Uterus (tissue), 2 donors: ENCODE data around the gene COL4A1.

Experiments used
- CTCF ChIP-seq, 4 experiments: fragments of 200-600 bp in 2 of 4; fragments of 450-650 bp in 2 of 4; sonication (generic) in 2 of 4; IDR thresholded peaks; one replicate each; pipeline ENCODE4 v1.5.1; 2016 to 2019; ENCODE audit warnings: antibody characterized with exemption in 4 of 4, mild to moderate bottlenecking in 2 of 4, moderate library complexity in 1 of 4
- POLR2A ChIP-seq, 2 donors: fragments of 450-650 bp; IDR thresholded peaks; one replicate each; pipeline ENCODE4 v1.6.1; 2016; ENCODE audit warnings: antibody characterized with exemption in 2 of 2, mild to moderate bottlenecking in 1 of 2, moderate library complexity in 1 of 2

DNA sequence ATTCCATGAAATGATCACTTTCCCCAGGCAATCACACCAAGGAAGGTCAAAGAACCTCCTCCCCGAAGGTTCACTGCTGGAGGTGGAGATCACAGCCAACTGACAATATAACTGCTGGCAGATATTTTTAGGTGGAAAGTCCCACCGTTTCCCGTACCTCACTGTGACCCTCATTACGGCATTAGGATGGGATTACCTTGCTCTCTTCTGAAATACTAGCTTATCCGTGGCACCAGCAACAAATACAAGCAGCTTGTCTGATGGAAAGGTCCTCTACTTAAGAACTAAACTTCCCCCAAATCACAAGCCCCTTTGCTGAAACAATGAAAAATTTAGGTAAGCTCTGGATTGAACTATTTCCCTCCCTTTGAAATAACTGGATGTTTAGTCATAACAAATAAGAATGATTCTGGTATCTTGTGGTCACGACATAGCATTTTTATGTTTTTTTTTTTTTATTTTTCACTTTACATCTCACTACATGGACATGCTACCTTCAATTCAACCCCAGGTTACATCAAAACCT lies 178.9 kb downstream of the COL4A1 start:
- TF ChIP-seq CTCF (IDR thresholded peaks at IDR 0.05) (no peak), POLR2A (IDR thresholded peaks at IDR 0.05) (no peak)
